HK-2 (cell line): ENCODE data around the gene DNAH17.

Experiments
- DNase-seq: peaks from one replicate; pipeline ENCODE4 v3.0.0-alpha.2; 2018; ENCODE audit not compliant: unreplicated experiment

DNAH17 gene

GRCh38 chr17:78494696-78495330 lies 82.4 kb downstream of the DNAH17 start:
- no peak for DNase-seq

DNA sequence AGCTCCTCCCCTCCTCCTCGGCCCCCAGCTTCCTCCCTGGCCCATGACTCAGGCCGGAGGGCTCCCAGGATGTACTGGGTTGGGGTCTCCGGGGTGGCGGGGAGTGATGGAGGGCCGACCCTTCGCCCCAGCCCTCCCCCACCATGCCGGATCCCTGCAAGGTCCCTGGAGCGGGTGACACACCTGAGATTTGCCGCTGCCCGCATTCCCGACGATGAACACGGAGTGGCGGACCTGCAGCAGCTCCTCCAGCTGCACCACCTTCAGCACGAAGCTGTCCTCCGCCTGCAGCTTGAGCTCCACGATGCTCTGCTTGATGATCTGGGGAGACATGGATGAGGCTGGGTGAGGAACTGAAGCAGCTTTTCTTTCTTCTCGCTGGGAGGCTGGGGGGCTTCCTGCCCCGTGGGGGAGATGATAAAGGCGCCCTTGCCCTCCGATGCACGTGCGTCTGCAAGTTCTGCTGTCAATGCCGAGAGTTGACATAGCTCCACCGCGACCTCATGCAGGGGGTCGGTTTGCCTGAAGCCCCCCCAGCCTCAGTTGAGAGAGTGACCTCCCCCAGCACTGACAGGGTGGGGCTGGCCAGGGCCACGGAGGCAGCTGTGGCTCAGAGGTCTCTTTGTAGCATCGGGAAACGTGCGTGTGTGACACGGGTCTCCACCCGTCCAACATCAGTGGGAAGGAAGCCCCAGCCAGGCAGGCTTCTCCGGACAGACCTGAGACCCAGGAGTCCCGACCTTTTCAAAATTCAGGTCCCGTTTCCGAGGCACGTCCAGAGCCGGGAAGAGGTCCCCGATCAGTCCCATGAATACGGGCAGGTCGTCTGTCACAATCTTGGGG lies 83.1 kb downstream of the DNAH17 start:
- no peak for DNase-seq

DNA sequence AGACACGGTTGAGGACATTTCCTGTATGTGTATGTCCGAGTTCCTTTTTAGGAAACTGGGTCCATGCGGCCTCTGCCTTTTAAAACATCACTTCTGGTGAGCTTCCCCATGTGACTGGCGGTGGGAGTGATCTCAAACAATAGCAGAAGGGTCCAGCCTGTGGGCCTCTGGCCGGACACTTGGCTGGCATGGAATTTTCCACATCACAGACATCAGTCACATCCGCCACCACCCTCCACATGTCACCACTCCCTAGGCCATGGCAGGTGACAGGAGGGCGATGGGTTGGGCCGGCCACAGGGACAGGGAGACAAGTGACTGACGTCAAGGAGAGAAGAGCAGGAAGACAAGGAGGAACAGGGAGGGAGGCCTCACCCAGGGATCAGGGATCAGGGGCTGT lies 83.7 kb downstream of the DNAH17 start:
- DNase-seq = no peak

DNA sequence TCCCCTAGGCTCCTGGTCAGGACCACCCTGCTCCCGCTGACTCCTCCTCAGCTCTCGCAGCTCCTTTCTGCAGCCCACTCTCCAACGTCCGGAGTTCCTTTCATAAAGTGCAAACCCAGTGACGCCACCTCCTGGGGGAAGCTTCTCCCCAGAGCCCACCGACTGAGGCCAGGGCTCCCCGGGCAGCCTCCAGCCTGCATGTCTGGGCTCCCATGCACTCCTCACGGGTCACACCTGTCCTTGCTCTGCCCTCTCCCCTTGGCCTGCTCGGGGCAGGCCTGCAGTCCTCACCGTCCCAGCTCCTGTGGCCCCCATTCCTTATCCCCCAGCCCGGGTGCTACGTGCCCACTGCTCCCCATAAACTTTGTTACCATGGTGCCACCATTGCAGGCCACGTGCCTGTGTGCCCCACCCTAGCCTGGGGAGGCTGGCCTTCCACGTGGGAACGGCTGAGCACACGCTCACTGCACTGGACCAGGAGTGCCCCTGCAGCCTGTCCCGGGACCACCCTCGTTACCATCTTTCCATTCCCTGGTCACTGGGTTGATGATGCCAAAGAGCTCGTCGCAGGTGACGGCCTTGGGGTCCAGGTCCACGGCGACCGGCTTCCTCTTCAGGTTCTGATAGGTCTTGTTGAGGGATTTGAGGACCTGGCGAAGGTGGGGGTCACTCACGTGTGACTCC lies 84.9 kb downstream of the DNAH17 start:
- DNase-seq = no peak

DNA sequence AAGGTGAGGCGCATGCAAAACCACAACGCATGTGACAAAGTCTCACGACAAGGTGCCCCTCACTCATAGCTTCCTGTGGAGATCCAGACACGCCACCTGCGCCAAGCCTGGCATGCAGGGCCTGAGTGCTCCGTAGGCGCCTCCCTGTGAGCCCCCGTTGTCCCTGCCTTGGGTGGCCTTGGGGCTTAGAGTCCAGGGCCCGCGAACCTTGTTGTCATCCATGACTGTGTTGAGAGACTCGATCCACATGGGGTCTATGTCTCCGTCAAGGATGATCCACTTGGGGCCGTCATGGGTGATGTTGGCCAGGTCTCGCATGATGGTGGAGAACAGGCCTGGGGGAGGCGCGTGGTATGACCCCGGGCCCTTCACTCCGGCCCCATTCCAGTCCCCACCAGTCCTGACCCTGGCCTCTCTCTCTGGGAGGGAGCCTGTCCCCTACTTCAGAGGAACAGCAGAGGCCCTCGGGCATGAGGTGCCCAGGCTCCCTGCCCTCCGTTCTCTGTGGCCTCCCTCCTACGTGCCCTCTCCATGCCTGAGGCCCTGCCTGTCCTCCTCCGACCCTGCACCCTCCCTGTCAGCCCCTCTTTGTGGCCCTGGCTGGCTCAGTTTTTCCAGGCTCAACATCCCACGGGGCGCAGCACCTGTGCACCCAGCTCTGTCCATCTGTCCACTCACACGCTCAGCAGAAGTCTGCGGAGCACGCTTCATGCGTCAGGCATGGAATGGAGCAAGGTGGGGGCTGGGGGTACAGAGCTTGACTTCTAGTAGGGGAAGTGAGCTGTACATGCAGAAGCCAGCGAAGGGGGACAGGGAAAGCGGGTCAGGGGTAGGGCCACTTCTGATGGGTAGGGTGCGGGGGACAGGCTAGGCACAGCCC lies 85.7 kb downstream of the DNAH17 start:
- no peak for DNase-seq

DNA sequence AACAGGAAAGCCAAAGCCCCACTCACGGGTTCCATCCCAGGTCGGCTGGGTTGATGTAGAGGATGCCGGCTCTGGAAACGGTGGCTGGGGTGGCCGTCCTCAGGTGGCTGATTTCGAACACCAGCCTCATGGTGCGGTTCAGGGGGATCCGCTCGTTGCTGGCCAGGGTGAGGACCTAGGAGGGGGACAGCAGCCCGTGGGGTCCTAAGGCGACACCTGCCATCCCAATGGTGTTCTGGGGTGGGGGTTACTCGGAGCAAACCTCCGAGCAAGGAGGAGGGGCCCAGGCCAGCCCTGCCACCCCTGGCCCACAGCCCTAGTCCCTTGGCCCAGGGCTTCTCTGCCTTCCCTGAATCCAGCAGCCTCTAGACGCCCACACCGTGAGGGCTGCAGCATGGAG lies 86.5 kb downstream of the DNAH17 start:
- no peak for DNase-seq

DNA sequence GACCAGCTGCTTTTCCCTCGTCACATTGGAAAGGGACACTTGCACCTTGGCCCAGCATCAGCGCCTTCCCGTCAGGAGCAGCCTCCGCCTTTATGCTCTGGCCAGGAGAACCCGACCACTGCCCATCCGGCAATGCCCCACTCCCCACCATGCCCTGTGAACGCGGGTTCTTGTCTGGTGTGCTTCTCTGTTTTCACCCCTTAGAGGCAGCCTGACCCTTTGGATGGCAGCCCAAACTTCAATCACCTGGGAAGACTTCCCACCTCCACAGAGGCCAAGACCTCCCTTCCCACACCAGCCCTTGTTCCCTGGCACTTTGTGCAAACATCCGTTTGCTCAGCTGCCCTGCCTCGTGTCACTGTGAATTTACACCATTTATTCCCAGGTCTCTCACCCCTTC lies 87.0 kb downstream of the DNAH17 start:
- no peak for DNase-seq

DNA sequence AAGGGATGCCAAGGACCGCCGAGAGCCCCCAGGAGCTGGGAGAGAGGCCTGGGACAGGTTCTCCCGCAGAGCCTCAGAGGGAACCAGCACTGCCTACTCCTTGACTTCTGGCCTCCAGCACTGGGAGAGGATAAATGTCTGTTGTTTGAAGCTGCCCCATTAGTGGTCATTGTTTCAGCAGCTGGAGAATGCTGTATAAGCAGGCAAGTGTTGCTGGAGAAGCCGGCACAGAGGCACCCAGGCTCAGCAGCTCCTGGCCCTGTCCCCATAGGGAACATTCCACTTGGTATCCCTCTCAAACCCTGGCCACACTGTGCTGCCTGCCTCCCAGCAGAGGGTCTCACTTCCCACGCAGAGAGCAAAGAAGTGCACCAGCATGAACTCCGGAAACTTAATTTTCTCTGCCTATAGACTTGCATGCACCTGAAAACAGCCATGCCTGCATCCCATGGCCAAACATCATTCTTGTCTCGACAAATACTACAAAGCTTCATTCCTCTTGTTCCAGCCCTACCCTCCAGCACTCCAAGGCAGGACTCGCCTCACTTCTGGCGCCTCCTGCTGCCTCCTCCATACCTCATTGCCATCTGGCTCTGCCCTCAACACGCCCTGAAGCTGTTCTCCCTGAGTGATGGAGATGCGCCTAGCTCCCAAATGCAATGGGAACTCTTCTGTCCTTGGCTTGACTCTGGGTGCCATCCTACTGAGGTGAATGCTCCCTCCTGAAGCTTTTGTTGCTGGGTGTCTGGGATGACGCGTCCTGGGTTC lies 88.1 kb downstream of the DNAH17 start:
- DNase-seq = no peak

- no peak for DNase-seq
Observed at GRCh38 chr17:78488156-78488555, 89.0 kb downstream of the DNAH17 start.

GRCh38 chr17:78486946-78487680 lies 90.1 kb downstream of the DNAH17 start:
- DNase-seq = no peak

- no peak for DNase-seq
Observed at GRCh38 chr17:78486228-78486802, 90.9 kb downstream of the DNAH17 start.

GRCh38 chr17:78485290-78486168 lies 91.7 kb downstream of the DNAH17 start:
- no peak for DNase-seq

DNA sequence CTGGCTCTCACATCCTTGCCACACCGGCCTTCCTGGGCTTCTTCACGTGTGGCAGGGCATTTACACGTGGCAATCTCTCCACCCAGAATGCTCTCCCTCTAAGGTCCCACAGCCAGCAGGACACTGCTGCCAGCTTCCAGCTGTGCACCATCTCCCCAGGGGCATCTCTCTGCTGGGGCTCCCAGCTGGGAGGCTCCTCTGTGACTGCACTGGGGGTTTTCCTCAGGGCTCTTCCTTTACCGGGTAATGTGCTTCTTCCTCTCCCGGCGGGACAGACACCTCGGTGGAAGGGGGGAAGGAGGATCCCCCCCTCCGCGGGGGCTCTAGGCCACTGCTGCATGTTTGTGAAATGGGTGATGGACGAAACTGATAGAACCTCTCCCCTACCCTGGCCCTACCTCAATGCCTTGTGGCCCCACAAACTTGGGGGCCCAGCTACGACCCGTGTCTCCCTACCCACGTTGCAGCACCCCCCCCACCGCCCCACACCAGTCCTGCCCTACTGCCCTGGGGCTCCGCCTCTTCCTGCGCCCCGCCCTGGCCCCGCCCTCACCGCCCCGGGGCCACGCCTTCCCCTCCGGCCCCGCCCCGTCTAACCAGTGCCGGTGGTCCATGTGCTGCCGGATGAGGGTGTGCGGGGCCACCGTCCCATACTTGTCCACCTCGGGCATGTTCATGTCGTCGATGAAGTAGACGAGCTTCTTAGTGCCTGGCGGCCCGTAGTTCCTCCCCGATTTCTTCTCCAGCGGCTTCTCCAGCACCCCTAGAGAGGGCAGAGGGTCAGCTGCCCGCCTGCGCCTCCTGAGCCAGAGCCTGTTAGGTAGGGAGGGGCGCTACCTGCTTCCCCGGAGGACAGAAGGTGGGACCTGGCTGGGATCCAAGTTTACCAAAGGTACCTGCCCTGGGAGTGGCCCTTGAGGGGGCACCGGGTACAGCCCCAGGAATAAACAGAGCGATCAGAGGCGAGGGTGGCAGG lies 92.6 kb downstream of the DNAH17 start:
- DNase-seq = no peak

DNA sequence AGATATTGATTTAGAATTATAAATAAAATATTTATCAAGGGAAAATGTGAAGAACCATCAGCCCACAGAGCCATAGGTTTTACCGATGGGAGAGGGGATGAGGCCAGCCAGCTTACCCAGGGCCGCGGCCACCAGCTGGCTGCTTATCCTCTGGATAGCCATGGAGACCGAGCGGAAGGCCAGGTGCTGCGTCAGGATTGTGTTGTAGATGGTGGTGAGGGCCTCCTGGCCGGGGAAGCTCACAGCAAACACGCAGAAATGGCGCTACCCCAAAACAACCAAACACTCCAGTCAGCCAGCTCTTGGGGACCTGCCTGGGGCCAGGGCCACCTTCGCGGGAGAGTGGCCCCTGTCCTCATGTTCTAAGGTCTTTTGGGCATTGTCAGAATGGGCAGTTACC lies 97.8 kb downstream of the DNAH17 start:
- no peak for DNase-seq

DNA sequence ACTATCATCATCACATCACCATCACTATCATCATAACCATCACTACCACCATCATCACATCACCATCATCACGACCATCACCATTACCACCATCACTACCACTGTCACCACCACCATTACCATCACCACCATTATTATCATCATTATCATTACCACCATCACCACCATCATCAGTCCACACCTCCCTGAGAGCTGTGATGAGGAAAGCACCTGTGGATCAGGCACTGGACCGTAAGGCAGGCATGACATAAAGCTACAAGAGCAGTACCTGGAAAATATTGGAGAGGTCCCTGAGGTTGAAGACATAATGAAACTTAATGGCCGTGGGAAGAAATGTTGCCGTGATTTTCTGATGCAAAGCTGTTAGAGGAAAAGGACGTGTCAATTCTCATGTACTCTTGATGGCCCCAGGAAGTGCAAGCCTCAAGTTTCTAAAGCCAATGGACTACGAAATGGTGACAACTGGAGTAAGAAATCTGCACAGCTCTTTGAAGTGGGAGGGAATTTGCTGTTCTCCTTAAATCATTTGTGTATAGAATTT lies 98.4 kb downstream of the DNAH17 start:
- DNase-seq = no peak

DNA sequence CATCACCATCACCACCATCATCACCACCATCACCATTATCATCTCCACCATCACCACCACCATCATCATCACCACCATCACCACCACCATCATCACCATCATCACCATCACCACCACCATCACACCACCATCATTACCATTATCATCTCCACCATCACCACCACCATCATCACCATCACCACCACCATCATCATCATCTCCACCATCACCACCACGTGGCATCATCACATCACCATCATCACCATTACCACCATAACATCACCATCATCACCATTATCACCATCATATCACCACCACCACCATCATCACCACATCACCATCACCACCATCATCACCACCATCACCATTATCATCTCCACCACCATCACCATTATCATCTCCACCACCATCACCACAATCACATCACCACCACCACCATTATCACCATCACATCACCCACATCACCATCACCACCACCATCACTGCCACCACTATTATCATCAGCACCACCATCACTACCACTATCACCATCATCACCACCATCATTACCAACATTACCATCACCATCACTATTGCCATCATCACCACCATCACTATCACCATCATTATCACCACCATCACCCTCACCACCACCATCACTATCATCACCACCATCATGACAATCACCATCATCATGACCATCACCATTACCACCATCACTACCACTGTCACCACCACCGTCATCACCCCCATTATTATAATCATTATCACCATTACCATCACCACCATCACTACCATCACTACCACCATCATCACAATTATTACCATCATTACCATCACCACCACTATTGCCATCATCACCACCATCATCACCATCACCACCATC lies 99.1 kb downstream of the DNAH17 start:
- DNase-seq = no peak

GRCh38 chr17:78476973-78477372 lies 100.2 kb downstream of the DNAH17 start:
- DNase-seq = no peak
